ENCODE results near the gene KCNJ14.

GRCh38 chr19:48455908-48456562 lies 661 bp downstream of the KCNJ14 start:
- no peak for TF ChIP-seq POLR2A (IDR thresholded peaks at IDR 0.05)
- no peak for TF ChIP-seq CTCF (IDR thresholded peaks at IDR 0.05)
- TF ChIP-seq EP300 (IDR thresholded peaks at IDR 0.05), result no peak
